Measurements from ENCODE around the gene SYT9. TPM values are rescaled to one million over a fixed set of nuclear protein-coding genes. Genes with fewer than 3 reads are reported as not detected.

Gene SYT9
- total RNA-seq, 1 donor from 2014 or later: 0.21 TPM

DNA sequence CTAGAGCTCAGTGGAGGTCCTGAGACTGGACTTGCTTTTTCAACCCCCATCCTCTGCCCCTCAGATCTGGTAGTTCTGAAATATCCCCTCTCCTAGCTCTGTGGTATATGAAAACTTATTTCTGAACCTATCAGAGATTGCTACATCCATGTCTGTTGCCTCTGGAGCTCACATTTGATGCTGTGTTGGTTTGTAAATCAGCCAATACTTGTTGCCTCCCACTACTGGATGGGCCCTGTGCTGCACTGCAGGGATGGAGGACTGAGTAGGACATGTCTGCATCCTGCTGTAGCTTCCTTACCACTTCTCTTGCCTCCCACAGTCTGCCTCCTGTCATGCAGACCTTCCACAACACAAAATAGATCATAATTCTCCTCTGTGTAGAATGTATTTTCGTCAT is 238.8 kb downstream of the SYT9 start:
- Mint-ChIP-seq H3K27me3 (ENCODE audit: unreplicated experiment) (no peaks in the 10 kb centered on the region), H3K9me3 (ENCODE audit: unreplicated experiment) (no peaks in the 10 kb centered on the region), H3K4me1 (ENCODE audit: unreplicated experiment) (no peaks in the 10 kb centered on the region), H3K36me3 (ENCODE audit: low read depth, unreplicated experiment) (no peaks in the 10 kb centered on the region), H3K27ac (ENCODE audit: unreplicated experiment) (no peak overlapping the region), H3K4me3 (ENCODE audit: unreplicated experiment) (no peak overlapping the region)
- no peak for DNase-seq (ENCODE audit: low spot score)
- no peak for TF ChIP-seq CTCF (IDR thresholded peaks at IDR 0.05; ENCODE audit: unreplicated experiment)

- Mint-ChIP-seq H3K27ac (ENCODE audit: unreplicated experiment) (no peak overlapping the region), H3K9me3 (ENCODE audit: unreplicated experiment) (no peaks in the 10 kb centered on the region), H3K36me3 (ENCODE audit: low read depth, unreplicated experiment) (no peaks in the 10 kb centered on the region), H3K4me3 (ENCODE audit: unreplicated experiment) (no peak overlapping the region), H3K27me3 (ENCODE audit: unreplicated experiment) (no peaks in the 10 kb centered on the region), H3K4me1 (ENCODE audit: unreplicated experiment) (no peaks in the 10 kb centered on the region)
- no peak for TF ChIP-seq CTCF (IDR thresholded peaks at IDR 0.05; ENCODE audit: unreplicated experiment)
- no peak for DNase-seq (ENCODE audit: low spot score)
Measured at GRCh38 chr11:7492253-7492652, 240.5 kb downstream of the SYT9 start.

DNA sequence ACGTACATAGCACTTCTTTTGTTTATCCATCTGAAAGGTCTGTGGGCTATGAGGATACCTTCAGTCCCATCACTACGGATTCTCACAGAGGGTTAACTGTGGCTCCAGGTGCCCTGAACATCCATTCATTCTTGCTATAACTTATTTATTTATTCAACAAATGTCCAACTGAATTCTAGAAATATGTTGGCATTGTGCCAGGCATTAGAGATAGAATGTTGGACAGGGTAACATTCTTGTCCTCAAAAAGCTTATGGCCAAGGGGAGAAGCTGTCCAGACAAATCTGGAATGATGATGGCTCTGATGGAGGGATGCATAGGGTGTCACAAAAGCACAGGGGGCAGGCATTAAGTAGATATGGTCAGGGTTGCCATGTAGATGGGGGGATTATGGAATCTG is 242.0 kb downstream of the SYT9 start:
- no peak for DNase-seq (ENCODE audit: low spot score)
- Mint-ChIP-seq H3K27ac (ENCODE audit: unreplicated experiment) (no peak overlapping the region), H3K27me3 (ENCODE audit: unreplicated experiment) (no peaks in the 10 kb centered on the region), H3K9me3 (ENCODE audit: unreplicated experiment) (no peaks in the 10 kb centered on the region), H3K4me3 (ENCODE audit: unreplicated experiment) (no peak overlapping the region), H3K4me1 (ENCODE audit: unreplicated experiment) (no peaks in the 10 kb centered on the region), H3K36me3 (ENCODE audit: low read depth, unreplicated experiment) (no peaks in the 10 kb centered on the region)
- no peak for TF ChIP-seq CTCF (IDR thresholded peaks at IDR 0.05; ENCODE audit: unreplicated experiment)

GRCh38 chr11:7494086-7494745 is 242.5 kb downstream of the SYT9 start:
- H3K27ac Mint-ChIP-seq (ENCODE audit: unreplicated experiment): no peak overlapping the region
- H3K4me1 Mint-ChIP-seq (ENCODE audit: unreplicated experiment): no peaks in the 10 kb centered on the region
- no peak for TF ChIP-seq CTCF (IDR thresholded peaks at IDR 0.05; ENCODE audit: unreplicated experiment)
- H3K4me3 Mint-ChIP-seq (ENCODE audit: unreplicated experiment): no peak overlapping the region
- H3K36me3 Mint-ChIP-seq (ENCODE audit: low read depth, unreplicated experiment): no peaks in the 10 kb centered on the region
- H3K27me3 Mint-ChIP-seq (ENCODE audit: unreplicated experiment): no peaks in the 10 kb centered on the region
- no peak for DNase-seq (ENCODE audit: low spot score)
- no peaks in the 10 kb centered on the region for H3K9me3 Mint-ChIP-seq (ENCODE audit: unreplicated experiment)

DNA sequence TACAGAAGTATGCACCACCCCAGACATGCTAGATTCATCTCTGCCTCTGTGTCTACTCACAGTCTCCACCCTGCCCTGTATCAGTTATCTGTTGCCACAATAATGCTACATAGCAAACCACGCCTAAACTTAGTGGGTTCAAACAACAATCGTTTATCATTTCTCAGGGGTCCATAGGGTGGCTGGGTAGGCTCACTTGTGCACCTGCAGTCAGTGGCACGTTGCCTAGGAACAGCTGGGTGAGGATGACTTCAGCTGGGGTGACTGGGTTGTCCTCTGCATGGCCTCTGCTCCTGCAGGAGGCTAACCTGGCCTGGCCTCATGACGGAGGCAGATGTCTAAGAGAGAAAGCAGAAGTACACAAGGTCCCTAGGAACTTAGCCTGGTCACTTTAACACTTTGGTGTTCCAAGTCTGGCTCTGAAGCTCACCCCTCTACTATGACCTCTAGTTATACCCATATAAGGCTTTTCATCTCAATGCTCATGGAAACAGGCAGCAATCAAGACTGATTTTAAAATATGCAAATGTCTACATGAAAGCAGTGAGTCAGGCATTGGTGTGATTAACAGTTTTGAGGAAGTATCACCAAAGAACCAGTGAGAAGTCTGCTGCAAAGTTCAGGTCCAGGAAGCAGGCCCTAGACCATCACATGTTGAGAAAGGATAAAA is 244.3 kb downstream of the SYT9 start:
- Mint-ChIP-seq H3K27ac (ENCODE audit: unreplicated experiment) (no peak overlapping the region), H3K4me3 (ENCODE audit: unreplicated experiment) (no peak overlapping the region), H3K27me3 (ENCODE audit: unreplicated experiment) (no peaks in the 10 kb centered on the region), H3K9me3 (ENCODE audit: unreplicated experiment) (no peaks in the 10 kb centered on the region), H3K36me3 (ENCODE audit: low read depth, unreplicated experiment) (no peaks in the 10 kb centered on the region), H3K4me1 (ENCODE audit: unreplicated experiment) (no peaks in the 10 kb centered on the region)
- TF ChIP-seq CTCF (IDR thresholded peaks at IDR 0.05; ENCODE audit: unreplicated experiment): no peak
- DNase-seq (ENCODE audit: low spot score): no peak
